Fibroblast of mammary gland (primary cell): ENCODE measurements around the gene DAPL1.
A peak's percentile ranks its signal among the peaks of the same experiment; 100 is the strongest.
"Not testable (repeated sequence)": the region's sequence is repeated elsewhere in the genome, so short reads cannot be mapped to it uniquely, and the experiment has no call there.

Experiments
- DNase-seq: peaks from one replicate; pipeline ENCODE4 v3.0.0-alpha.2; 2010; ENCODE audit warnings: low read depth
- H3K4me3 ChIP-seq: 2 replicates; pipeline ENCODE4 v1.5.1; 2011; ENCODE audit warnings: low read depth, mild to moderate bottlenecking, low read length, moderate library complexity; ENCODE audit not compliant: control insufficient read depth
- TF ChIP-seq, protein P1 (sequence below): conservative IDR thresholded peaks from 2 replicates; pipeline ENCODE4 v1.5.1; 2011; ENCODE audit warnings: low read depth, low read length, inconsistent platforms; ENCODE audit not compliant: control insufficient read depth, insufficient read depth

Gene DAPL1

DNA sequence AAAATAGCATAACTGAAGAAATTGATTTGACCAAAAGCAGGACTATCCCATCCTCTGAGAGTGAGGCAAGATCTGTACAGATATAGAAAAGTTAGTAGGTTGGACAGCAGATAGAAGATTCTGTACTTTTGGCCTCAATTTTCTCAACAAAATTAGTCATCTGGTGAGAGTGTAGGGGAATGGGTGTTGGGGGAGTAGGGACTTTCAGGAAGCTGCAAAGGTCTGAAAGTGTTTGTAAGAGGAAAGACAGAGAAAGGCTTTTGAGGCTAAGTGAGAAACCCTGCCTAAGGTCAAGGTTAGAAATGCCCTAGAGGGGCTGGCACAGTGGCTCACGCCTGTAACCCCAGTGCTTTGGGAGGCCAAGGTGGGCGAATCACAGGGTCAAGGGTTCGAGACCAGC lies 40.3 kb downstream of the DAPL1 start:
- H3K4me3 ChIP-seq, result no peak overlapping the region
- peak; percentile 55 for DNase-seq
- TF ChIP-seq, protein P1, sequence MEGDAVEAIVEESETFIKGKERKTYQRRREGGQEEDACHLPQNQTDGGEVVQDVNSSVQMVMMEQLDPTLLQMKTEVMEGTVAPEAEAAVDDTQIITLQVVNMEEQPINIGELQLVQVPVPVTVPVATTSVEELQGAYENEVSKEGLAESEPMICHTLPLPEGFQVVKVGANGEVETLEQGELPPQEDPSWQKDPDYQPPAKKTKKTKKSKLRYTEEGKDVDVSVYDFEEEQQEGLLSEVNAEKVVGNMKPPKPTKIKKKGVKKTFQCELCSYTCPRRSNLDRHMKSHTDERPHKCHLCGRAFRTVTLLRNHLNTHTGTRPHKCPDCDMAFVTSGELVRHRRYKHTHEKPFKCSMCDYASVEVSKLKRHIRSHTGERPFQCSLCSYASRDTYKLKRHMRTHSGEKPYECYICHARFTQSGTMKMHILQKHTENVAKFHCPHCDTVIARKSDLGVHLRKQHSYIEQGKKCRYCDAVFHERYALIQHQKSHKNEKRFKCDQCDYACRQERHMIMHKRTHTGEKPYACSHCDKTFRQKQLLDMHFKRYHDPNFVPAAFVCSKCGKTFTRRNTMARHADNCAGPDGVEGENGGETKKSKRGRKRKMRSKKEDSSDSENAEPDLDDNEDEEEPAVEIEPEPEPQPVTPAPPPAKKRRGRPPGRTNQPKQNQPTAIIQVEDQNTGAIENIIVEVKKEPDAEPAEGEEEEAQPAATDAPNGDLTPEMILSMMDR, result no peak

DNA sequence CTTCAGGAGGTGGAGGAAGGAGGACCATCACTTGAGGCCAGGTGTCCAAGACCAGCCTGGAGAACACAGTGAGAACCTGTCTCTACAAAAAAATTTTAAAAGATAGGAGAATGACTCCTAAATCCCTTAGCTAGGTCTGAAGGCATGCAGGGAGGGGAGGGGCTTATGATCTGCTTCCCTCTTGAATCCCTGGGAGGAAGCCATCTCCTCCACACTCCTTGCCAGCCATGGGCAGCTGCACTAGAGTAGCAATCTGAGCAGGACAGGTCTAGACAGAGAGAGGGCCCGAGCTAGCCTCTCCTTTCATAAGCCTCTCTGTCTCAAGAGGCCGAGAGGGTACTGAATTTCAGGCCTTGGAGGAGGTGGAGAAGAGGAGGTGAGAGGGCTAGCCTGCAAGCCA lies 42.5 kb downstream of the DAPL1 start:
- H3K4me3 ChIP-seq, result no peak overlapping the region
- DNase-seq, result no peak
- TF ChIP-seq, protein P1, result no peak

DNA sequence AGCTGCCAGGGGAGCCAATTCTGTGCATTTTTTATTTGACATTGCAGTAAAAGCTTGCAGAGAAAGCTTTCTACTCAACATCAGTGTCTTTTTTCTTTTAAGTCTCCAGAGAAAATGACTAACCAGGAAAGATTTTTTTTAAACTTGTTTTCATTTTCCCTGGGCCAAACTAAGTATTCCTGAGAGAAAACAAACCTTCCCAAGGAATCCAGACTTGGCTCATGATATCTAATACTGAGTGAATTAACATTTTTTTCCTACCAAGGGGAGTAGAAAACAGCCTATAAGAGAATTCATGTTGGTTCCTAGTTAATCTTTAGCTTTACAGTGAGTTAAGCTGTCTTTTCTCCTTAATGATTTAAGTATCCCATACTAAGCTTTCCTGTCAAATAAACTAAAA lies 46.7 kb downstream of the DAPL1 start:
- no peak overlapping the region for H3K4me3 ChIP-seq
- peak; percentile 87 for DNase-seq
- TF ChIP-seq, protein P1, result no peak

DNA sequence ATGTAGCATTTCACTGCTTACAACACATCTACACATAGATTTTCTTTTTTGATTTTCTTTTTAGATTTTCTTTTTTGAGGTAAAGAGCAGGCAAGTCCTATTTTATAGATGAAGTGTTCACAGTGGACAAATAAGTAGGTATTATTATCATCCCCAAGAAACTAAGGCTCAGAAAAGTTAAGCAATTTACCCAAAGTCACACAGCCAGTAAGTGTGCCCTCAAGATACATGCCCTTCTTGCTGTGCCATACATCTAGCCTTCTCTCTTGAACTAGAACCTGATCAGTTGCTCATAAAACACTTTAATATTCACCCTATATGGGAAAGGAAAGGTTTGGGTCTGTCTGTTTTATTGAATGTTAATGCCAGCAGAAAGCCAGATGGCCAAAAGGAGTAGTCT lies 50.3 kb downstream of the DAPL1 start:
- DNase-seq, result no peak
- TF ChIP-seq, protein P1, result no peak
- no peak overlapping the region for H3K4me3 ChIP-seq

DNA sequence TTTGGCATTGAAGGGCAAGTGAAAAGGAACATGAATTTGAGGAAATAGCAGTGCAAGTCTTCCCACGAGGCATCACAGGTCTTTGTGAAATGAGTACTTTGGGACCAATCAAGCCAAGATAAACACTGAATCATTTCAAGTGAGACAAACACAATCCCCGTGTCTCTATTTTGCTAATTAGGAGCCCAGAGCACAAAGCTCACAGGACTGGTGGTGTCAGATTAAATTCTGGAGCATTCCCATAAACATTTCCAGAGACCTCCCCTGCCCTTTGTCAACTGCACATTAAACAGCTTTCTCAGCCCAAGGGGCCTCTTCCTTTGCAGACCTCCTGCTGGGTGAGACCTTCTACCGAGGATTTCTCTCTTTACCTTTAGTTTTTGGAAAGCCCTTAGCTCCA lies 50.7 kb downstream of the DAPL1 start:
- peak; percentile 58 for DNase-seq
- TF ChIP-seq, protein P1, result no peak
- no peak overlapping the region for H3K4me3 ChIP-seq

DNA sequence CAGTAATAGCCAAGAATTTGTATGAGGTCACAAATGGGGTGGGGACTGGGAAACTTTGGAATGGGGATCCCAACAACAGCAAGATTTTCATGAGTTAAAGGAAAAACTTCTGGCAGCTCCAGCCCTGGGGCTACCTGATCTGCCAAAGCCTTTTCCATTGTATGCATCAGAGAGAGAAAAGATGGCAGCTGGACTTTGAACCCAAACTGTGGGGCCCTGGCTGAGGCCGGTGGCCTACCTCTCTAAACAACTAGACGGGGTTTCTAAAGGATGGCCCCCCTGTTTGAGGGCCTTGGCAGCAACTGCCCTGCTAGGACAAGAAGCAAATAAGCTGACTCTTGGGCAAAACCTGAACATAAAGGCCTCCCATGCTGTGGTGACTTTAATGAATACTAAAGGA lies 52.4 kb downstream of the DAPL1 start:
- not testable (repeated sequence) for H3K4me3 ChIP-seq, DNase-seq

DNA sequence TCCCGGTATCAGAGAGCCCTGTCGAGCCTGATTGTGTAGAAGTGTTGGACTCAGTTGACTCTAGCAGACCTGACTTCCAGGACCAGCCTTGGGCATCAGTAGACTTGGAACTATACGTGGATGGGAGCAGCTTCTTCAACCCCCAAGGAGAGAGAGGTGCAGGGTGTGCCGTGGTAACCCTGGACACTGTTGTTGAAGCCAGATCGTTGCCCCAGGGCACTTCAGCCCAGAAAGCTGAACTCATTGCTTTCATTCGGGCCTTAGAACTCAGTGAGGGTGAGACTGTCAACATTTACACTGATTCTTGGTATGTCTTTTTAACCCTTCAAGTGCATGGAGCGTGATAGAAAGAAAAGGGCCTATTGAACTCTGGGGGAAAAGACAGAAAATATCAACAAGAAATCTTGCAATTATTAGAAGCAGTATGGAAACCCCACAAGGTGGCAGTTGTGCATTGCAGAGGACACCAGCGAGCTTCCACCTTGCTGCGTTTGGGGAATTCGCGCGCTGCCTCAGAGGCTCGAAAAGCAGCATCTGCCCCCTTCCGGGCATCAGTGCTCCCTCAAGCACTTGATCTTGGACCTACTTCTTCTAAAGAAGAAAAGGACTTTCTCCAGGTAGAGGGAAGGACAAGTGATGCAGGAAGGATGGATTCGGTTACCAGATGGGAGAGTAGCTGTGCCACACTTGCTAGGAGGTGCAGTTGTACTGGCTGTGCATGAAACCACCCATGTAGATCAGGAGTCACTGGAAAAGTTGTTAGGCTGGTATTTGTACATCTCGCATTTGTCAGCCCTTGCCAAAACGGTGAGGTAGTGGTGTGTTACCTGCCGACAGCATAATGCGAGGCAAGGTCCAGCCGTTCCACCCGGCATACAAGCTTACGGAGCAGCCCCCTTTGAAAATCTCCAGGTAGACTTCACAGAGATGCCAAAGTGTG lies 53.2 kb downstream of the DAPL1 start:
- not testable (repeated sequence) for DNase-seq, H3K4me3 ChIP-seq

DNA sequence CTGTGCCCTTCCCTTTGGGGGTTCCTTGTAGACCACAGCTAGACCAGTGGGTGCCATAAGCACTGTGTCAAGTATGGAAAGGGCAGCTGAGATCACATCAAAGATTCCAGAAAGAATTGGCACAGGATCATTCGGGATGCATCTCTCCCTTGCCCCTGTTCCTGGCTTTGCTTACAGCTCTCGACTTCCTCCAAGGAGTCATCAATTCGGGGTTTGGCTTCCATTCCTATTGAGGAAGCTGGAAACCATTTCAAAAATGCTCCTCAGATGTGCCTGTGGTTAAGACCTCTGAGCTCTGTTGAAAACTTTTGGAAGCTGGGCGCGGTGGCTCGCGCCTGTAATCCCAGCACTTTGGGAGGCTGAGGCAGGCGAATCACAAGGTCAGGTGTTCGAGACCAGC lies 65.1 kb downstream of the DAPL1 start:
- peak; percentile 70 for DNase-seq
- not testable (repeated sequence) for H3K4me3 ChIP-seq

DNA sequence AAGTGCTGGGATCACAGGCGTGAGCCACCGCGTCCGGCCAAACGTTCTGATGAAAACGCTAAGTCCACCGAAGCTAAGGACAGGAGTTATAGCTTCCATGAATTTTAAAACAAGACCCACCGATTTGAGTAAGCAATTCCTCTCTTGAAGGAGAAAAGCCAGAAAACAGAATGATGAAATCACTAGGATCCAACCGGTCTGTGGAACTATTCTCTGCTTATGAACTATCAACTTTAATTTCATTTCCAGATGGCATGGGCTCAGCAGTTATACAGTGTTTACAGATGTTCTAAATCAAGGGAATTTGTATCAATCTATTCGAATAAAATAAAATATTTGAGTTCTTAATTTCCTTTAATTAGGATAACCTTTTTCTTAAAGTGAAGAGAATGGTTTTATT lies 66.5 kb downstream of the DAPL1 start:
- DNase-seq, H3K4me3 ChIP-seq: not testable (repeated sequence)

DNA sequence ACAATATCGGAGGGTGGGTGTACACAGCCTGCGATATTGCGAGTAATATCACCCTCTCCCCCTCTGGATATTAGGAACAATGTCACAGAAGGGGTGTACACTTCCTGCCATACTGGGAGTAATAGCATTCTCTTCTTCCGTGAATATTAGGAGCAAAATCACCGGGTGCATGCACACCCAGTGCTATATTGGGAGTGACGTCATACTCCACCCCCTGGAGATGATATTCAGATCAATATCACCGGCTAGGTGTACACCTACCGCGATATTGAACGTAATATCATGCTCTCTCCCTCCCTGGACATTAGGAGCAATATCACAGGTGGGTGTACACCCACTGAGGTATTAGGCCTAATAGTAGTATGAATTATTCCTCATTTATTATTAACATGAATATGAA lies 70.4 kb downstream of the DAPL1 start:
- DNase-seq, H3K4me3 ChIP-seq: not testable (repeated sequence)
